HG03439 (cell line): ENCODE data around the gene ZBED4.

Source experiments
- ATAC-seq: cut with Tn5 transposase; IDR thresholded peaks from one replicate; pipeline ENCODE4 v1.9.1; 2021; ENCODE audit warnings: mild to moderate bottlenecking, moderate library complexity; ENCODE audit not compliant: unreplicated experiment

ZBED4 gene

DNA sequence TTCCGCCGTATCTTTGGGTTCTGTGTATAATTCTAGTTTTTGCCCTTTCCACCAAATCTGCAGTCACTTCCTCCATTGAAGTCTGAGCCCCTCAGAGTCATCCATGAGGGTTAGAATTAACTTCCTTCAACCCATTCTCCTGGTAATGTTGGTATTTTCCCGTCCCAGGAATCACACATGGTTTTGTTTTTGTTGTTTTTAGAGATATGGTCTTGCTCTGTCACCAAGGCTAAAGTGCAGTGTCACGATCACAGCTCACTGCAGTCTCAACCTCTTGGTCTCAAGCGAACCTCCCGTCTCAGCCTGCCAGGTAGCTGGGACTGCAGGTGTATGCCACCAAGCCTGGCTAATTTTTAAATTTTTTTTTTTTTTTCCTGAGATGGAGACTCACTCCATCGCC is 18.7 kb downstream of the ZBED4 start:
- ATAC-seq = no peak

DNA sequence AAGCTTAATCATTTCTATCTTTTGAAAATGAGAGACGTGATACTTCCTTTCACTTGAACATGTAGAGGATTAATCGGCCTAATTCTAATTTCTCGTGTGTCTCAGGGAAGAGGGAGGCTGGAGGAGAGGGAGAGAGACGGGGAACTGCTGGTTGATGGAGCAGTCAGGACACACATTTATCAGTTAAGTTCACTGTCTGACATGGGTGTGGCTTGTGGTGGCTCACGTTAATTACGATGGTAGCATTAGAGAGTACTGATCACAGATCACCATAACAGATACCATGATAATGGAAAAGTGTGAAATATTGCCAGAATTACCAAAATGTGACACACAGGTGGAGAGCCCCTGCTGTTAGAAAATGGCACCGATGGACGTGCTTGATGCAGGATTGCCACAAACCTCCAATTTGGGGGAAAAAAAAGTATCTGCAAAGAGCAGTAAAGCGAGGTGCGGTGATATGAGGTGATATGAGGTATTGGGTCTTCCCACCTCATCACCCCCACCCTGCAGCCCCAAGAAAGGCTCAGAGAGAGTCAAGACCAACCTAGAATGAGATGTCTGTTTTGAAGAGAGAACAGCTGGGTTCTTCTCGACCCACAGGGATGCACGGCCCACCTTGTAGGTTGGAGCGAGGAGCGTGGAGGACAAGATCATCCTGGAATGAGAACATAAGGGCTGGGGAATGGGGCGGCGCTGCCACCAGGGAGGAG is 19.7 kb downstream of the ZBED4 start:
- no peak for ATAC-seq

DNA sequence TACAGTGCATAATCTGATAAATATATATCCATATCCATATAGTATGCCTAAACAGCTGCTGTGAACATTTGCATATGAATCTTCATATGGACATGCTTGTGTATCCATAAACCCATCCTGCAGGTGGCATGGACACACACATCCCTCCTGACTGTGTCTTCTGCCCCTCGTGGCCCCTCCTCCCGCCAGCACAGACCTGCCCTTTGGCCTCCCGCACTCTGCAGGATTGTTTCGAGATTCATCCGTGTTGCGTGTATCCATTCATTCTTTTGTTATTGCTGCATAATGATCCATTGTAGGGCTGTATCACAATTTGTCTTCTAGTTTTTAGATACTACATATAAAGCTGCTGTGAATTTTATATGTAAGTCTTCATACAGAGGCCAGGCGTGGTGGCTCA is 24.0 kb downstream of the ZBED4 start:
- no peak for ATAC-seq

DNA sequence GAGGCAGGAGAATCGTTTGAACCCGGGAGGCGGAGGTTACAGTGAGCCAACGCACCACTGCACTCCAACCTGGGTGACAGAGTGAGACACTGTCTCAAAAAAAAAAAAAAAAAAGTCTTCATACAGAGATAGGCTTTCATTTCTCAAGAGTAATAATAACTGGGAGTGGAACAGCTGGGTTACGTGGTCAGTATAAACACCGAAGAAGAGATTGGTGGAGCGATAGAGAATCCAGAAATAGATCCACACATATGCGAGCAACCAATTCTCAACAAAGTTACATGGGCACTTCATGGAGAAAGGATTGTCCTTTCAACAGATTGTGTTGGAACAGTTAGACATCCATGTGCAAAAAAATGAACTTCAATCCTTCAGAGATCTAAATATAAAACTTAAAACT is 24.6 kb downstream of the ZBED4 start:
- ATAC-seq = no peak

DNA sequence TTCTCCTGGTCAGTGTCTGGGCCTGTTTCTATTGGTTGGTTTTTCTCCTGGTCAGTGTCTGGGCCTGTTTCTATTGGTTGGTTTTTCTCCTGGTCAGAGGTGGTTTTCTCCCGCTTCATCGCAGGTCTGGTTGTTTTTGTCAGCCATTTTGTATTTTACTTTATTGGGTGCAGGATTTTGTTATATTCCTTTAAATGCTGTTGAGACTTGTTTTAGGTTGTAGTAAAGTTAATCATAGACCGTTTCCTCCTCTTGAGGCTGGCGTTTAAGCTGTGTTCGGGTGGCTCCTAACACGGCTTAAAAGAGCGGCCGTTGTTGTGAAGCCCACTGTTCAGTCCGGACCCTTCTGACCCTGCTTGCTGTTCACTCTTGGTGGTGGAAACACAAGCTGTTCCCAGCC is 26.2 kb downstream of the ZBED4 start:
- ATAC-seq = no peak

DNA sequence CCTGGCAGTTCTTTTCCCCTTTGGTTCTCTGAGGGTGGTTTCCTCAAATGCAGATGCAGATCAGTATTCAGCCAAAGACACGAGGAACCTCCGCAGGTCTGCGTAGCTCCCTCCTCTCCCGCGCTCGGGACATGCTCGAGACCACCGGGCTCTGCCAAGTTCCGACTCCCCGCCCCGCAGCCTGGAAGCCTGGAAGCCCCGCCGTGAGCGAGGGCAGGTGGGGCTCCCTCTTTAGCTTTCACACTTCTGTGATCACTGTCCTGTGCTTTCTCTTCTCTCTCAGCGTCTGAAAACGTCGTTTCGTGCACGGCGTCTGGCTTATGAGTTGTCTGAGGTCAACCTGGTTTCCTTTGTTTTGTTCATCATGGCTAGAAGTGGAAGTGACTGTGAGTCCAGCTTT is 26.6 kb downstream of the ZBED4 start:
- no peak for ATAC-seq

DNA sequence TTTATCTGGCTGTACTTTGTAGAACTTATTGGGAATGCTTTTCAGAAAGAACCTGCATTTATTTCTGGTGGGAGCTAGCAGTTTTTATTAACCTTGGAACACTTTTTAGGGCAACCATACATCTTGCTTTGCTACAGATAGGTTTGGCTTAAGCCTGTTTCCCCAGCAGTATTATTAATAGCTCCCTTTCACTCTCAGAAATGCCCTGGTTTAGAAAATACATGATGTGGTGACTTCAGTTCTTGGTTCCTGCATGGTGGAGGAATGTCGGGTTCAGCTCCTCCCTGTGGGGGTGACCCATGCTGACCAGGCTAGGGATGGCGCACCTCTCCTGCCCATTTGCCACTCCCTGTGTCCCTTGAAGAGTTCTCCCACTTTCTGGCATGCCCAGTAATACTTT is 28.2 kb downstream of the ZBED4 start:
- no peak for ATAC-seq

DNA sequence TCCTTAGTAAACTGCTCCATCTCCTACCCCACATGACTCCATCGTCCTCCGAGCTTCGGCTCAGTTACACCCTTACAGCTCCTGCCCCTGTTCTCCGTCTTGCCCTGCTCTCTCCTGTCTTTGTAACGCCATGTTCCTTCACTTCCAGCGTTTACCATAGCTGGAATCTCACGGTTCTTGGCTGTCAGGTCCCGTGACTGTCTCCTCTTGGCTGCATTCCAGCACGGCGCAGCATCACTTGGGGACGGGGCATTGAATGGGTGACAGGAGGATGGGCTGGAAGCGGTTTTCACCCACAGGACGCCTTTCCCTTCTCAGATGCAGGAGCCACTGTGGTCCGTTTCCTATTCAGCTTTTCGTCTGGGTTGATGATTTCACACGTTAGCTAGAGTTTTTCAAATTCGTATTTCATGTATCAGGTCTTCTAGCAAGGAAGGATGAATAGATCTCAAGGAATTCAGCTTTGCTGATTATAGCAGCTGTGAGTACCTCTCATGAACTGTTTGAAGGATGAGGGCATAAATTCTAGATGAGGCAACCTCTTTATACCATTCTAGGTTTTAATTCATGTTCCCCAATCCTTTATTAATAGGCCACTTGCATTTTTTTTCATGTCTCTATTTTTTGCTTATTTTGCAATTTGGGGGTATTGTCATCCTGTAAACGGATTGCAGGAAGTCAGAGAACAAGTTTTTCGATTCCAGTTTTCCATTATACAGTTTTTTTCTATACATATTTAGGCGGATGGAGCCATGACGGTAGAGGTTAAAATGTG is 29.1 kb downstream of the ZBED4 start:
- ATAC-seq = no peak

DNA sequence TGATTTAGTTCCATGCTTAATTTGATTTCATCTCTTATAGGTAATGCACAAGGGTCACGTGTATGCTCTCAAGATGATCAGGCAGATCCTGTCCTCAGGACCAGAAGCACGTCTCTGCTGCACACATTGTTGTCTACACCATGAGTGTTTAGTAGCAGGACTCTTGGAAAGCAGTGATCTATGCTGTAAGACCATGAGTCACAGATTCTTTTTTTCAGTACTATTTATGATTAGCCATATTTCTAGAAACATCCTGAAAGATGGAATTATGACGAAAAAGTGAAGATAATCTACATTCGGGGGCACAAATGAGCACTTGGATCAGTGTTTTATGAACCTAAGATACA is 29.6 kb downstream of the ZBED4 start:
- ATAC-seq = no peak

DNA sequence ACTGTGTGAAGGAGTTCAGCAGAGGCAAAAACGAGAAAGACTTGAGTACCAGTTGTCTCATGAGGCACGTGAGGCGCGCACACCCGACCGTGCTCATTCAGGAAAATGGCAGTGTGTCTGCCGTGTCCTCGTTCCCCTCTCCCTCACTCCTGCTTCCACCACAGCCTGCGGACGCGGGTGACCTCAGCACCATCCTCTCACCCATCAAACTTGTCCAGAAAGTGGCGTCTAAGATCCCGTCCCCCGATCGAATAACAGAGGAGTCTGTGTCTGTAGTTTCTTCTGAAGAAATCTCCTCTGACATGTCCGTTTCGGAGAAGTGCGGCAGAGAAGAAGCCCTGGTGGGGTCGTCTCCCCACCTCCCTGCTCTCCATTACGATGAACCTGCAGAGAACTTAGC is 30.4 kb downstream of the ZBED4 start:
- ATAC-seq = no peak

DNA sequence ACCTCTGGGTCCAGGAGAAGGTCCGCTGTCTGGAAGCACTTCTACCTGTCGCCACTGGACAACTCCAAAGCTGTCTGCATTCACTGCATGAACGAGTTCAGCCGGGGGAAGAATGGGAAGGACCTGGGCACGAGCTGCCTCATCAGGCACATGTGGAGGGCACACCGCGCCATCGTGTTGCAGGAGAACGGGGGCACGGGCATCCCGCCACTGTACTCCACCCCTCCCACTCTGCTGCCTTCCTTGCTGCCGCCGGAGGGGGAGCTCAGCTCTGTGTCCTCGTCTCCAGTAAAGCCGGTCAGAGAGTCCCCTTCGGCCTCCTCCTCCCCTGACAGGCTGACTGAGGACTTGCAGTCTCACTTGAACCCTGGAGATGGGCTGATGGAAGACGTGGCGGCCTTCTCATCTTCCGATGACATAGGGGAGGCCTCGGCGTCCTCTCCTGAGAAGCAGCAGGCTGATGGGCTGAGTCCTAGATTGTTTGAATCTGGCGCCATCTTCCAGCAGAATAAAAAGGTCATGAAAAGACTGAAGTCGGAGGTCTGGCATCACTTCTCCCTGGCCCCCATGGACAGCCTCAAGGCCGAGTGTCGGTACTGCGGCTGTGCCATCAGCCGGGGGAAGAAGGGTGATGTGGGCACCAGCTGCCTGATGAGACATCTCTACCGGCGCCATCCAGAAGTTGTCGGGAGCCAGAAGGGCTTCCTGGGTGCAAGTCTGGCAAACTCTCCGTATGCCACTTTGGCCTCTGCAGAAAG is 31.0 kb downstream of the ZBED4 start:
- ATAC-seq = no peak

DNA sequence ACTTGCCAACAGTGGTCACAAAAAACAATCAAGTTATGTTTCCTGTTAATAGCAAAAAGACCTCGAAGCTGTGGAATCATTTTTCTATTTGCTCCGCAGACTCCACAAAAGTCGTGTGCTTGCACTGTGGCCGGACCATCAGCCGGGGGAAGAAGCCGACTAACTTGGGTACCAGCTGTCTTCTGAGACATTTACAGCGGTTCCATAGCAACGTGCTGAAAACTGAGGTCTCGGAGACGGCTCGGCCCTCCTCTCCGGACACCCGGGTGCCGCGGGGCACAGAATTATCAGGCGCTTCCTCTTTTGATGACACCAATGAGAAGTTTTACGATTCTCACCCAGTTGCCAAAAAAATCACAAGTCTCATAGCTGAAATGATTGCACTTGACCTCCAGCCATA is 31.6 kb downstream of the ZBED4 start:
- ATAC-seq = no peak

DNA sequence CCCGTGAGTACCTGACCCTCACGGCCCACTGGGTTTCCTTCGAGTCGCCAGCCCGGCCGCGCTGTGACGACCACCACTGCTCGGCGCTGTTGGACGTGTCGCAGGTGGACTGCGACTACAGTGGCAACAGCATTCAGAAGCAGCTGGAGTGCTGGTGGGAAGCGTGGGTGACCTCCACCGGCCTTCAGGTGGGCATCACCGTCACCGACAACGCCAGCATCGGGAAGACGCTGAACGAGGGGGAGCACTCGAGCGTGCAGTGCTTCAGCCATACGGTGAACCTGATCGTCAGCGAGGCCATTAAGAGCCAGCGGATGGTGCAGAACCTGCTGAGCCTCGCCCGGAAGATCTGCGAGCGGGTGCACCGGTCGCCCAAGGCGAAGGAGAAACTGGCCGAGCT is 32.2 kb downstream of the ZBED4 start:
- no peak for ATAC-seq

DNA sequence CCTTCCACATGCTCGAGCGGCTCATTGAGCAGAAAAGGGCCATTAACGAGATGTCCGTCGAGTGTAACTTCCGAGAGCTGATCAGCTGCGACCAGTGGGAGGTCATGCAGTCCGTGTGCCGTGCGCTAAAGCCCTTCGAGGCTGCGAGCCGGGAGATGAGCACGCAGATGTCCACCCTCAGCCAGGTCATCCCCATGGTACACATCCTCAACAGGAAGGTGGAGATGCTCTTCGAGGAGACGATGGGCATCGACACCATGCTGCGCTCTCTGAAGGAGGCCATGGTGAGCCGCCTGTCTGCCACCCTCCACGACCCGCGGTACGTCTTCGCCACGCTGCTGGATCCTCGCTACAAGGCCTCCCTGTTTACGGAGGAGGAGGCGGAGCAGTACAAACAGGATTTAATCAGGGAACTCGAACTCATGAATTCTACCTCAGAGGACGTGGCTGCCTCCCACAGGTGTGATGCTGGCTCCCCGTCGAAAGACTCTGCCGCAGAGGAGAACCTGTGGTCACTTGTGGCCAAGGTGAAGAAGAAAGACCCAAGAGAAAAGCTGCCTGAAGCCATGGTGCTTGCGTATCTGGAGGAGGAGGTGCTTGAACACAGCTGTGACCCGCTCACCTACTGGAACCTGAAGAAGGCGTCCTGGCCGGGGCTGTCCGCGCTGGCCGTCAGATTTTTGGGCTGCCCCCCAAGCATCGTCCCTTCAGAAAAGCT is 32.9 kb downstream of the ZBED4 start:
- no peak for ATAC-seq

DNA sequence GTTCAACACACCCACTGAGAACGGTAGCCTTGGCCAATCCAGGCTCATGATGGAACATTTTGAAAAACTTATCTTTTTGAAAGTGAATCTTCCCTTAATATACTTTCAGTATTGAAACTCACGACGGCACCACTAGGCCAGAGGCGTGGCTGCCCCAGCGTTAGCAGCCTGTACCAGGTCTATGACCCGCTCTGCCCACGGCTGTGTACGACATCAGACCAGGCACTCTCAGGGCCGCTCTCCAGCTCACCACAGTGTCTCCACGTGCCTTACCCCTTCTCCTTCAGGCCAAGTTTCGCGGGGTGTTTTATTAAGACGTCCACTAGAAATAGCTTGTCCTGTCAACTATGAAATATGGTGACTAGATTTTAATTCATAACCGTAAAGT is 33.4 kb downstream of the ZBED4 start:
- ATAC-seq = no peak

DNA sequence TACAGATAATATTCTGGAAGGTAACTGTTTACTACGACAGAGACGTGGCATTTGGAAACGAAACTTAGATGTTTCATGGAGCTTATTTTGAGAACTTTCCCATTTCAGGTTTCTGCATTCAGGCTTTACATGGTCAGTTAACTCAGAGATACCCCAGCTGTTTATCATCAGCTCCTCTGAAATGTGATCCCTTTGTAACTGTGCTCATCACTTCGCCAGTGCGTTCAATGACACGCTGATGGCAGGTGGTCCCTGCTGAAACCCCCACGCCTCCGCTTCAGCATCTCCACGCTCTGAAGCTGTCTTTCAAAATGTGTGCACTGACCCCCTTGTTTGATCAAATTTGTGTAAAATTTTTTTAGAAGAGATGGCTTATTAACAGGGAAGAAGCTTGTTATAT is 34.1 kb downstream of the ZBED4 start:
- ATAC-seq = no peak

DNA sequence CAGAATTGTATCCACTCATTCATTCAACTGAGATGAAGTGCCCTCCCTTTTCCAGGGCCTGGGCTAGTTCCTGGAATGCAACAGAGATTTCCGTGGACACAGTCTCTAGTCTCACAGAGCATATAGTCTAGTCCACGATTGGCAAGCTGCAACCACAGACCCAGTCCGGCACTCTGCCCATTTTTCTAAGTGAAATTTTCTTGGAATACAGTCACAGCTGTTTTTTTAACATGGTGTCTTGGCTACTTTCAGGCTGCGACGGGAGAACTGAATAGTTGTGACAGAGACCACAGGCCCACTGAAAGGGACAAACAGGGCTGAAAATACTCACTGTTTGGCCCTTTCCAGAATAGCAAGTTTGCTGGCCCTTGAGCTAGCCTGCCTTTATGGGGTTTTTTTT is 35.4 kb downstream of the ZBED4 start:
- ATAC-seq = no peak

DNA sequence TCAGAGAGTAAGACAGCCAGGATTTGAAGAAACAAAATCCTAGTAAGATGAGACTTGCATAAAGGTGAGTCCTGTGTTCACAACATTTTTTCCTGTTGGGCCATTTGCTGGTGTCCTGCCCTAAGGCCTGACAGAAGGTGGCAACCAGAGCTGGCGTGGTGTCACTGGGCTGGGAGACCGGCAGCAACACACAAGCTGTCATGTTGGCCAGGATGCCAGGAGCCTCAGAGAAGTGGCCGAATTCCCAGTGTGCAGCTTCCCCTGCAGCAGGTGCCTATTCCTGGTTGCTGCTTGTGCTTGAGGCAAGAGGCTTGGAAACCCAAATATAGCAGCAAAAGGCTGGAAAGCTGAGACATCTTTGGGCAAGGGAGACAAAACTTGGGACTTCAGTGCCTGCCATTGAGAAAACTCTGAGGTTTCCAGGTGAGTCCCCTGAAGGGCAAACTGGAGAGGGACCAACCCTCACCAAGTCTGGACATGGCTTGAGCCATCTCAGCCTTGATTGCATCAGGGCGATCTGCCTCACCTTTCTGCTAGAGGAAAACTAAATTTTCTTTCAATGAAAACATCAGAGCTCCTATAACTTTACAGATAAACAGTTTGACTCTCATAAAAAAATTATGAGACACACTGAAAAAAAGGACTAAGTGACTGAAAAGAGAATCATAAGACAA is 38.7 kb downstream of the ZBED4 start:
- no peak for ATAC-seq

DNA sequence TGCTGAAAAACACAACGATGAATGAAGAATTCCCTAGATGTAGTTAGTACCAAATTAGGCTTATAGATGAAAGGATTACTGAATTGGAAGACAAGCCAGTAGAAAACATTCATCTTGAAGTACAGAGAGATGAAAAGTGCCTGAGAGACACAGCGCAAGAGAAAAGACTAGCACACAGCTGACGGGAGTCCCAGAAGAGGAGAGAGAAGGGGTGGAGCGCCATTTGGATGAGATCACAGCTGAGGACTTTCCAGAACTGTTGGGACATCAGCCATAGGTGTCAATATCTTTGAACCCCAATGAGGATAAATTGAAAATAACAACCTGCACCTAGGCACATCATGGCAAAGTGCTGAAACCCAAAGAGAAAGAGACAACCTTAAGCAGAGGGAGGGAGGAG is 39.4 kb downstream of the ZBED4 start:
- ATAC-seq = no peak

DNA sequence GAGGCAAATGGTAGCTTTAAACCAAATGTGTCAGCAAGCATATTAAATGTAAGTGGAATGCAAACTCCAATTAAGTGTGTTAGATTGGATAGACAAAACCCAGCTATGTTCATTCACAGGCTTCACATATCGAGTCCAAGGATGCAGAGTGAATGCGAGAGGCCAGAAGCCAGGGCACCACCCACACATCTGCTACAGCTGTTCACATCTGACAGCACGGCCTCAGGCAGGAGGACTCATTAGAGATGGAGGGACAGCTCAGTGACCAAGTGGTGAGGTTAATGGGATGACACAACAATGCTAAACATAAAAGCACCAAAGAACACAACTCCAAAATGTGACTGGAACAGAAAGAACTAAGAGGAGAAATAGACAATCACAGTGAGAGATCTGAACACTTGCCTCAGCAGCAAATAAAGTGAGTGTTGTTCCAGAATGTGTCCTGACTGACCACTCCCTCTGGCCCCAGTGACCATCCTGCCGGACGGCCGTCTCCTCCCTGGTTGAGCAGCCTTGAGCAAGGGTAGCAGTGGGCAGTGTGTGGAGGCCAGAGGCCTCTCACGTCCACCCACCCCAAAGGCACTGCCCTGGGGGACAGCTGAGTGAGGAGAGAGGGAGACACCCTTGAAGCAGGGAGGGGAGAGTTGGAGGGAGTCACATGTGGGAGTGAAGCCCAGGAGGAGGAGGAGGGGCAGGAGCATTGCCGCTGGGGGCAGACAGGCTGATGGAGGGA is 40.8 kb downstream of the ZBED4 start:
- ATAC-seq = no peak
